LNCaP clone FGC (cell line): ENCODE results near the gene PRDM15.

Experiments used
- DNase-seq: peaks from one replicate; pipeline ENCODE4 v3.0.0-alpha.2; 2011; ENCODE audit warnings: low read depth
- H3K4me3 ChIP-seq: 2 replicates; pipeline ENCODE4 v1.5.1; 2011; ENCODE audit warnings: mild to moderate bottlenecking, low read depth, low read length, control low read depth
- TF ChIP-seq, protein P1 (sequence below): IDR thresholded peaks from 2 replicates; pipeline ENCODE4 v1.5.1; 2012; ENCODE audit warnings: mild to moderate bottlenecking; ENCODE audit not compliant: control insufficient read depth, insufficient read depth; ENCODE audit errors: extremely low read depth

Gene PRDM15

DNA sequence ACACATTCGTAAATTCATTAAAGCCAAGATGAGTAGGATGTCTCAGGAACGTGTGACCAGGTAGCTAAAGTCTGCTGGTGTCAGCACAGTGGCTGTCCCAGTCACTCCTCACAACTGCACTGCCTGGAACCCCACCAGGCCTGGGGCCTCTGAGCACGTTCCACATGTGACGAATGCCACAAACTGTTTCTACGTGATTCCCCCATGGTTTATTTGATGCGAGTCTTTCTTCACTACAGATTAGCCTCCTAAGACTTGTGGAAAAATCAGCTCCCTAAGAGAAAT lies 33.2 kb downstream of the PRDM15 start:
- DNase-seq = no peak
- TF ChIP-seq, protein P1, sequence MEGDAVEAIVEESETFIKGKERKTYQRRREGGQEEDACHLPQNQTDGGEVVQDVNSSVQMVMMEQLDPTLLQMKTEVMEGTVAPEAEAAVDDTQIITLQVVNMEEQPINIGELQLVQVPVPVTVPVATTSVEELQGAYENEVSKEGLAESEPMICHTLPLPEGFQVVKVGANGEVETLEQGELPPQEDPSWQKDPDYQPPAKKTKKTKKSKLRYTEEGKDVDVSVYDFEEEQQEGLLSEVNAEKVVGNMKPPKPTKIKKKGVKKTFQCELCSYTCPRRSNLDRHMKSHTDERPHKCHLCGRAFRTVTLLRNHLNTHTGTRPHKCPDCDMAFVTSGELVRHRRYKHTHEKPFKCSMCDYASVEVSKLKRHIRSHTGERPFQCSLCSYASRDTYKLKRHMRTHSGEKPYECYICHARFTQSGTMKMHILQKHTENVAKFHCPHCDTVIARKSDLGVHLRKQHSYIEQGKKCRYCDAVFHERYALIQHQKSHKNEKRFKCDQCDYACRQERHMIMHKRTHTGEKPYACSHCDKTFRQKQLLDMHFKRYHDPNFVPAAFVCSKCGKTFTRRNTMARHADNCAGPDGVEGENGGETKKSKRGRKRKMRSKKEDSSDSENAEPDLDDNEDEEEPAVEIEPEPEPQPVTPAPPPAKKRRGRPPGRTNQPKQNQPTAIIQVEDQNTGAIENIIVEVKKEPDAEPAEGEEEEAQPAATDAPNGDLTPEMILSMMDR = no peak
- H3K4me3 ChIP-seq = no peak overlapping the region

DNA sequence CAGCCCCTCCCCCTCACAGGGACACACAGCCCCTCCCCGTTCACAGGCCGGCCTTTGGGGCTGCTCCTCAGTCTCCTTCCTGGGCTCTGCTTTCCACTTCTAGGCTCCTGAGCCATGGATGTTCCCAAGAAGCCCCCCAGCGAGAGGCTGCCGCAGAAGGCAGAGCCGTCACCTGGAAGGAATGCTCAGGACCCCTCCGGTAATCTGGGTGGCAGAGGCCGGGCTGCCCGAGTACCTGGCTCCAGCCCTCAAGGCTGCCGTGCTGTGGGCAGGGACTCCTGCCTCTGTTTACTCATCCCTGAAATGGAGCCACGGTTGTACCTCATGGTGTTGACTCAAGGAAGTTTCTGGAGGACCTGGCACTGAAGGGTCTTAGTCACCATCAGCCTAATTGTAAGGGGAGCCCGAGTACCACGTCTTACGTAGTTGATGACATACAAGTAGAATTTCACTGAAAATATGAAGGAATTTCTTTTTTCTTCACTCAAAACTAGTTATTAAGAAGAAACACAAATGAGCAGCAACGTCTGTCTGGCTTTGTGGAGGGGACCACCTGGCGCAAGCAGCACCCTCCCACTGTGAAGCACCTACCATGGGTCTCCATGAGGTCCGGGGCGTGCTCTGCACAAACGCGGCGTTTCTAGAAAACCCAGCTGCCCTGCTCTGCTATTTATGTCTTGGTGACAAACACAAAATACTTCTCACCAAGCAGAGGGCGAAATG lies 33.7 kb downstream of the PRDM15 start:
- TF ChIP-seq, protein P1 = no peak
- H3K4me3 ChIP-seq = no peak overlapping the region
- no peak for DNase-seq

DNA sequence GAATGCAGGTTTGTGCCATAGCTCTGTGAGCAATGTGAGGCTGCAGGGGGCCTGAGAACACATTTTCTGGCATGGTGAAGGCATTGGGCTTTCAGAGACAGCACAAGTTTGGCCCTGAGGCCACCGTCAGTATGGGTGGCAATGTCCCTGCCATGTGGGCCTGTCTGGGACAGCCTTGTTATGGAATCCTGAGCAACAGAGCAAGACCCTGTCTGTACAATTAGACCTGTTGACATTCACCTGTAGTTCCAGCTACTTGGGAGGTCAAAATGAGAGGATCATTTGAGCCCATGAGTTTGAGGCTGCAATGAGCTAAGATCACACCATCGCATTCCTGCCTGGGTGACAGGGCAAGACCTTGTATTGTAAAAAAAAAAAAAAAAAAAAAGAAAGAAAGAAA lies 35.6 kb downstream of the PRDM15 start:
- TF ChIP-seq, protein P1 = no peak
- no peak for DNase-seq
- H3K4me3 ChIP-seq = no peak overlapping the region

DNA sequence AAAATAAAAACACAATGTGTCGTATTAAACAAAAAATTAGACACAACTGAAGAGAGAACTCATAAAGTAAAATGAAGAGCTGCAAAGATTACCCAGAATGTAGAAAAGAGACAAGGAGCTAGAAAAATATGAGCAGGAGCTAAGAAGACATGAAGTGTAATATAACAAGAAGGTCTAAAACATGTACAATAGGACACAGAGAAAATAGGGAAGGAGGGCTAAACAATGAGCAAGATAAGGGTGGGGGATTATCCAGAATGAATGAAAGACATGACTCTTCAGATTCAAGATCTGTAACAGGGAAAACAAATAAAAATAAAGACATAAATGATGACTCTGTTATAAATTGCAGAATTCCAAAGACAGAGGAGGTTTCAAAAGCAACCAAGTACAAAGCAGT lies 38.3 kb downstream of the PRDM15 start:
- H3K4me3 ChIP-seq = no peak overlapping the region
- TF ChIP-seq, protein P1 = no peak

DNA sequence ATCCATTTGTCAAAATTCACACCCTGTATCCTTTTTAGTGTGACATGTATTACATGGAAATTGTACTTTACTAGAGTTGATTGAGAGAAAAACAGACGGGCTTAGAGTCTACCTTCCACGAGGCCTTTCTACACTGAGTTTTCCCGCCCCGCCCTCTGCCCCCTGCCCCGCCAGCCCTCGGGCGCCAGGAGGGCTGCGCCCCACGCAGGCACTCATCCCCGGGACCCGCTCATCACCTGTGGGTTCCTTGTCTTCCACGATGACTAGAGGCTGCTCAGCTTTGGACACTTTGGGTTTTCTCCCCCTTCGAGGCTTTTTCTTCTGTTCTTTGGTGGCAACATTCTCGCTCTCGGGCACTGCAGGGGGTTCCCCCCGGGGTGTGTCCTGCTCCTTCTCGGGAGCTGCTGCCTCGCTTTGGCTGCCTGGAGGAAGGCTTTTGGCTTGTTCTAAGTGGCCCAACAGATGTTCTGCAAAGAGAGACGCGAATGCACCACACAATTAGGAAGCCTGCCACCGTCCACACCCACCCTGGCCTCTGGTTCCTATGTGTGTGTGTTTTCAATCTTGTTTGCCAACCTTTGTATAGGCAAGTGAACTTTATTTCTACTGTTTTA lies 39.6 kb downstream of the PRDM15 start:
- no peak overlapping the region for H3K4me3 ChIP-seq
- no peak for DNase-seq
- TF ChIP-seq, protein P1 = no peak

More for the DNA sequence above, 38.3 kb downstream of the PRDM15 start:
- DNase-seq = no peak

- TF ChIP-seq, protein P1 = no peak
- H3K4me3 ChIP-seq = no peak overlapping the region
Measured at GRCh38 chr21:41837756-41838297, 41.3 kb downstream of the PRDM15 start.

More at GRCh38 chr21:41837756-41838297, 41.3 kb downstream of the PRDM15 start:
- DNase-seq = no peak
